AG09309 (cell line): Measurements from ENCODE around the gene CYTH4.
A peak's percentile ranks its signal among the peaks of the same experiment; 100 is the strongest.

Experiments used
- DNase-seq: peaks from one replicate; pipeline ENCODE4 v3.0.0-alpha.2; 2010; ENCODE audit warnings: low read depth
- H3K4me3 ChIP-seq: 2 replicates; pipeline ENCODE4 v1.5.1; 2011; ENCODE audit warnings: mild to moderate bottlenecking, low read depth, low read length, moderate library complexity; ENCODE audit not compliant: control insufficient read depth
- TF ChIP-seq, protein P1 (sequence below): IDR thresholded peaks from 2 replicates; pipeline ENCODE4 v1.5.1; 2011; ENCODE audit warnings: mild to moderate bottlenecking, low read depth, low read length, inconsistent platforms; ENCODE audit not compliant: insufficient read depth, control insufficient read depth; ENCODE audit errors: missing control alignments

CYTH4 gene

DNA sequence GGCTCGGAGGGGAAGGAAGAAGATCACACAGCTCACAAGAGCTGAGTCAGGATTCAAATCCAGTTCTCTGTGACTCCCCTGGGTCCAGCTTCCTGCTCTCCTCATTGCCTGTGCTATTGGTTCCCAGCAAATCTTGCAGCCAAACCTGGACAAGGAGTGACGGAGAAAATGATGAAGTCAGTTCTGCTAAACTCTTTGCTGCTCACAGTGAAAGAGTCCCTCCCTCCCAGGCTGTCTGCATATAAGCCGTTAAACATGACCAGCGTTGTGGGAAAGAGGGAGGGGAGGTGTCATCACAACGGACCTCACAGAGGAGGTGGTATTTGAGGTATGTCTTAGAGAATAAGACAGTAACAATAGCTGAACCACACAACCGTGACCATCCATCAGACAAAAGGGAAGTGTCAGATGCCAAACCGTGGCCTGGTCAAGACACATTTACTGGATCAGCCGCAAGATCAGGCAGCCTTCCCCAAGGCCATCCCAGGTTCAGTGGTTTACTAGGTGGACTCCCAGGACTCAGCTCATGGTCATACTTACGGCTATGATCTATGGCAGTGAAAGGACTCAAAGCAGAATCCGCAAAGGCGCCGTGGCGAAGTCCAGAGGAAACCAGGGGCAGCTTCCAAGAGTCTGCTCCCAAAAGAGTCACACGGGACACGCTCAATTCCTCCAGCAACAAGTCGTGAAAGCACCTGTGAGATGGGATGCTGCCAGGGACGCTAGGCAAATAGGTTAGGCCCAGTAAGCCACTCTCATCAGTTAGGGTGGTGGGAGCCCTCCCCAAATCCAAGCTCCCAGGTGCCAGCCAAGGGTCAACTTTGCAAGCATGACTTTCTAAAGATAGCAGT is 2.8 kb upstream of the CYTH4 start:
- no peak overlapping the region for H3K4me3 ChIP-seq
- TF ChIP-seq, protein P1, sequence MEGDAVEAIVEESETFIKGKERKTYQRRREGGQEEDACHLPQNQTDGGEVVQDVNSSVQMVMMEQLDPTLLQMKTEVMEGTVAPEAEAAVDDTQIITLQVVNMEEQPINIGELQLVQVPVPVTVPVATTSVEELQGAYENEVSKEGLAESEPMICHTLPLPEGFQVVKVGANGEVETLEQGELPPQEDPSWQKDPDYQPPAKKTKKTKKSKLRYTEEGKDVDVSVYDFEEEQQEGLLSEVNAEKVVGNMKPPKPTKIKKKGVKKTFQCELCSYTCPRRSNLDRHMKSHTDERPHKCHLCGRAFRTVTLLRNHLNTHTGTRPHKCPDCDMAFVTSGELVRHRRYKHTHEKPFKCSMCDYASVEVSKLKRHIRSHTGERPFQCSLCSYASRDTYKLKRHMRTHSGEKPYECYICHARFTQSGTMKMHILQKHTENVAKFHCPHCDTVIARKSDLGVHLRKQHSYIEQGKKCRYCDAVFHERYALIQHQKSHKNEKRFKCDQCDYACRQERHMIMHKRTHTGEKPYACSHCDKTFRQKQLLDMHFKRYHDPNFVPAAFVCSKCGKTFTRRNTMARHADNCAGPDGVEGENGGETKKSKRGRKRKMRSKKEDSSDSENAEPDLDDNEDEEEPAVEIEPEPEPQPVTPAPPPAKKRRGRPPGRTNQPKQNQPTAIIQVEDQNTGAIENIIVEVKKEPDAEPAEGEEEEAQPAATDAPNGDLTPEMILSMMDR, result no peak
- no peak for DNase-seq

- no peak for DNase-seq
- no peak overlapping the region for H3K4me3 ChIP-seq
- TF ChIP-seq, protein P1, result no peak
Observed at GRCh38 chr22:37280718-37281117, 1.6 kb upstream of the CYTH4 start.

- TF ChIP-seq, protein P1, result no peak
- H3K4me3 ChIP-seq, result no peak overlapping the region
- no peak for DNase-seq
Observed at GRCh38 chr22:37281195-37281594, 1.1 kb upstream of the CYTH4 start.

DNA sequence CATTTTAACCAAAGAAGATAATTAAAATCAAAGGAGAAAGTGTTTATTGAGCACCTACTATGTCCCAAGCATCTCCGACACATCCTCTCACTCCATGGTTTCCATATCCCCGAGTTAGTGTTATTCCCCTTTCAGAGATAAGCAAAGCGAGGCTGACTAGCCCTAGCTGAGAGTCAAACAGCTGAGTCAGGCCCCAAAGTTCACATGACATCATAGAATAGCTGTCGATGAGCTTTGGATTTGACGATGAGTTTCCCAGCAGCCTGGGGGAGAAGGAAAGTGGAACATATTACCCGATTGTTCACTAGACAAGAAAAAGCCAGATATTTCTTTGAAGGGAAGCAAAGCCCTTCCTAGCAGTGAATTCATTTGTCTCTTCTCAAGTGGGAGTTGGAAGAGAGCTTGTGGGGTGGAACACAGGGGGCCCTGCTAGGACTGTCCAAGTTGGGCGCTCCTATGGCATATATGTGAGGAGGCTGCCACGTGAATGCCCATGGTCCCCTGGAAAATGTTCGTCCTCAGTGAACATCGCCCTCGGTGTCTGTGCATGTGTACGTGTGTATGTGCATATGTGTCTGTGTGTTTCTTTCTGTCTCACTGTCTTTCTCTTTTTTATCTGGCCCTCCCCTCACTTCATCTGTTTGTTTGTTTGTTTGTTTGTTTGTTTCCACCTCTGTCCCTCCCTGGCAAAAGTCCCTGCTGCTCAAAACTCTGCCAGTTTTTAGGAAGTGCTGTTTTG is 493 bp upstream of the CYTH4 start:
- H3K4me3 ChIP-seq, result no peak overlapping the region
- DNase-seq, result no peak
- TF ChIP-seq, protein P1, result no peak

- no peak for DNase-seq
- no peak overlapping the region for H3K4me3 ChIP-seq
- TF ChIP-seq, protein P1, result peak; percentile 34
Observed at GRCh38 chr22:37283393-37283937, 1.2 kb downstream of the CYTH4 start.

DNA sequence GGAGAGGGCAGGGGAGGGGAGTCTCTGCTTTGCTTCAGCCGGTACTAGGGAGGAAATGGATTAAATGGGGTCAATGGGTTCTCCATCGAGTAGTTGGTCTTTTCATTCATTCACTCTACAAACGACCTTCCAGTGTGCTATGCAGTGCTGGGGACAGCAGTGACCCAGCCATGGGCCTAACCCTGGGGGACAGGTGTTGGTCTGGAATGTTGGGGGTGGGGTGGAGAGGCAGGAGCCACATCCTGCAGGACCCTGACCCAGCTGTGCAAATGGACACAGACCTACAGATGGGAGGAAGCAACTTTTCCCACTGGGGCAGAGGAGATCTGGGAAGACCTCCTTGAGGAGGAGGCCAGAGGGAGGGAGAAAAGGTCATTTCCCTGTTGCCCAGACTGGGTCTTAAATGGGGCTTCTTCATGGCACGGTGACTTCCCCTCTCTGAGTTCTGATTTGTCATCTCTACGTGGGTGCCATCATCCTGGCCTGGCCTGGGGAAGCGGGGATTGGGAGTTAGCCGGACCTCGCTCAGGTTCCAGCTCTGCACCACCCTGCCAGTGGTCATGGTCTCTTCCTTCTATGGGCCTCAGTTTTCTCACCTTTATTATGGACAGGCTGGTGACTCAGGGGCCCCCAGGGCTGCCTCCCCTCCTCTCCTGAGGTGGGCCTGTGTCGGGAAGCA is 2.0 kb downstream of the CYTH4 start:
- no peak for DNase-seq
- no peak overlapping the region for H3K4me3 ChIP-seq

More for the DNA sequence above, 2.0 kb downstream of the CYTH4 start:
- TF ChIP-seq, protein P1, result no peak
